ENCODE data around the gene MPRIP.

MPRIP gene

DNA sequence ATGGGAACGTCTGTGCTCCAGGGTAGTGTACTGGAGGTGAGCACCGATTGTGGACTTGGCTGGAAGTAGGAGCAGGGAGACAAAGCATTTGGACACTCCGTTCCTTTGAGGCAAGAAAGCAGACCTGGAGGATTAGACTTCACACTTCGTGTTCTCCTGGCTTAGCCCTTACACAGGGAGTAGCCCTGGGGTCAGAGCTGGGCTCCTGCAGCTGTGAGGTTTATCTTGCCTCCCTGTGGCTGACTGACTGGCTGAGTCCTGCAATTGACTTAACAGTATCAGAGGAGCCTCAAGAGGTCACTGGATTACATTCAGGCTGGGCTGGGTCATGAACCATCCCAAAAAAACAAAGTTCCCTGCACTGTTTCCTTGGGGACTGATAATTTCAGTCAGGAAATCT is 37.1 kb downstream of the MPRIP start:
- TF ChIP-seq, protein P1, sequence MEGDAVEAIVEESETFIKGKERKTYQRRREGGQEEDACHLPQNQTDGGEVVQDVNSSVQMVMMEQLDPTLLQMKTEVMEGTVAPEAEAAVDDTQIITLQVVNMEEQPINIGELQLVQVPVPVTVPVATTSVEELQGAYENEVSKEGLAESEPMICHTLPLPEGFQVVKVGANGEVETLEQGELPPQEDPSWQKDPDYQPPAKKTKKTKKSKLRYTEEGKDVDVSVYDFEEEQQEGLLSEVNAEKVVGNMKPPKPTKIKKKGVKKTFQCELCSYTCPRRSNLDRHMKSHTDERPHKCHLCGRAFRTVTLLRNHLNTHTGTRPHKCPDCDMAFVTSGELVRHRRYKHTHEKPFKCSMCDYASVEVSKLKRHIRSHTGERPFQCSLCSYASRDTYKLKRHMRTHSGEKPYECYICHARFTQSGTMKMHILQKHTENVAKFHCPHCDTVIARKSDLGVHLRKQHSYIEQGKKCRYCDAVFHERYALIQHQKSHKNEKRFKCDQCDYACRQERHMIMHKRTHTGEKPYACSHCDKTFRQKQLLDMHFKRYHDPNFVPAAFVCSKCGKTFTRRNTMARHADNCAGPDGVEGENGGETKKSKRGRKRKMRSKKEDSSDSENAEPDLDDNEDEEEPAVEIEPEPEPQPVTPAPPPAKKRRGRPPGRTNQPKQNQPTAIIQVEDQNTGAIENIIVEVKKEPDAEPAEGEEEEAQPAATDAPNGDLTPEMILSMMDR (IDR thresholded peaks at IDR 0.05; ENCODE audit: borderline replicate concordance, insufficient read depth, low read depth, low read length): no peak
- no peak overlapping the region for H3K4me3 ChIP-seq (ENCODE audit: low read depth, low read length)

GRCh38 chr17:17079761-17080160 is 37.5 kb downstream of the MPRIP start:
- no peak overlapping the region for H3K4me3 ChIP-seq (ENCODE audit: low read depth, low read length)
- TF ChIP-seq, protein P1 (IDR thresholded peaks at IDR 0.05; ENCODE audit: borderline replicate concordance, insufficient read depth, low read depth, low read length): no peak

GRCh38 chr17:17080181-17080631 is 37.9 kb downstream of the MPRIP start:
- TF ChIP-seq, protein P1 (IDR thresholded peaks at IDR 0.05; ENCODE audit: borderline replicate concordance, insufficient read depth, low read depth, low read length): no peak
- H3K4me3 ChIP-seq (ENCODE audit: low read depth, low read length): no peak overlapping the region

- H3K4me3 ChIP-seq (ENCODE audit: low read depth, low read length): no peak overlapping the region
- TF ChIP-seq, protein P1 (IDR thresholded peaks at IDR 0.05; ENCODE audit: borderline replicate concordance, insufficient read depth, low read depth, low read length): no peak
These were observed 38.5 kb downstream of the MPRIP start for GRCh38 chr17:17080781-17081180.

- TF ChIP-seq, protein P1 (IDR thresholded peaks at IDR 0.05; ENCODE audit: borderline replicate concordance, insufficient read depth, low read depth, low read length): no peak
- no peak overlapping the region for H3K4me3 ChIP-seq (ENCODE audit: low read depth, low read length)
These were observed 39.2 kb downstream of the MPRIP start for GRCh38 chr17:17081304-17081940.

GRCh38 chr17:17082878-17083277 is 40.6 kb downstream of the MPRIP start:
- H3K4me3 ChIP-seq (ENCODE audit: low read depth, low read length): no peak overlapping the region
- TF ChIP-seq, protein P1 (IDR thresholded peaks at IDR 0.05; ENCODE audit: borderline replicate concordance, insufficient read depth, low read depth, low read length): no peak

DNA sequence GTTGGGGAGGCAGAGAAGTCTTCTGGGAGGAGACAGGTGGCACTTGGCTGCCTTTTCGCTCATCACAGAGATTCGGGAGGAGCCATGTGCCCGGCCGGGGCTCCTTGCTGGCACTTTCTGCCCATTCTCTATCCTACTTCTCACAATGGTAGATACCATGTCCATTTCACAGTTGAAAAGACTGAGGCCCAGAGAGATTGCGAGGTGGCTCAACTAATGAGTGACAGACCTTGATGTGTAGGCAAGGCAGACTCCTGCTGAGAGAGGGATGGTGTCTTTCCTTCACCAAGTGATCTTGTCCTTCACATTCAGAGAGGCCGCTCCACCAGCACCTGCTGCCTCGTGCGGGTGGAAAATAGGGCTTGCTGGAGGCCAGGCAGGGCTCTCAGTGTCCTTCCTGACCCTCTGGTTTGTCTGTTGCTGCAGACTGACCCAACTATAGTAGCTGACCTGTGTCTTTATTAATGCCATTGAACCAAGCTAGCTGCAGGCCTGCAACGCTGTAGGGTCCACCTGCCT is 42.1 kb downstream of the MPRIP start:
- TF ChIP-seq, protein P1 (IDR thresholded peaks at IDR 0.05; ENCODE audit: borderline replicate concordance, insufficient read depth, low read depth, low read length): no peak
- H3K4me3 ChIP-seq (ENCODE audit: low read depth, low read length): no peak overlapping the region
